Left ventricle myocardium inferior (tissue), 1 donor: ENCODE results near the gene MSI2. TPM values are rescaled to one million over a fixed set of nuclear protein-coding genes. Genes with fewer than 3 reads are reported as not detected.

Experiments
- DNase-seq: peaks from one replicate; pipeline ENCODE4 v3.0.0-alpha.2; 2020
- H3K27ac ChIP-seq: fragments of 200-600 bp; replicated peaks from 2 replicates; pipeline ENCODE4 v1.8.0; 2021
- H3K27me3 ChIP-seq: fragments of 200-600 bp; 2 replicates; pipeline ENCODE4 v1.8.0; 2021; ENCODE audit warnings: low read depth
- H3K36me3 ChIP-seq: fragments of 200-600 bp; 2 replicates; pipeline ENCODE4 v1.8.0; 2021
- H3K4me1 ChIP-seq: fragments of 200-600 bp; 2 replicates; pipeline ENCODE4 v1.8.0; 2021
- H3K4me3 ChIP-seq: fragments of 200-600 bp; 2 replicates; pipeline ENCODE4 v1.8.0; 2021; ENCODE audit warnings: mild to moderate bottlenecking, moderate library complexity
- H3K9me3 ChIP-seq: fragments of 200-600 bp; replicated peaks from 2 replicates; pipeline ENCODE4 v1.8.0; 2021
- CTCF ChIP-seq: fragments of 200-600 bp; IDR thresholded peaks from 2 replicates; pipeline ENCODE4 v1.8.0; 2021; ENCODE audit warnings: antibody characterized with exemption, mild to moderate bottlenecking, borderline replicate concordance
- intact Hi-C: fragments of 100-400 bp; cut with micrococcal nuclease; formaldehyde crosslinking; loops from one replicate; pipeline ENCODE4 v1.11.0; 2022
- total RNA-seq: library from RNA; stranded (reverse); fragmentation: NEBNext Ultra II Directional; extraction: Animal tissue kit (Norgen Biotek cat#: 25700); gene quantifications from one replicate; pipeline ENCODE4 v1.2.1, GENCODE V29; 2021
- donor health status: DM: no; HTN: yes; CAD: no; lungs with severe emphysema.

Gene MSI2
- total RNA-seq, 1 donor from 2014 or later, result 118 TPM

- DNase-seq, result no peak
- no peak for TF ChIP-seq CTCF
- no peaks in the 10 kb centered on the region for H3K36me3 ChIP-seq
These were observed 339.1 kb downstream of the MSI2 start for GRCh38 chr17:57595426-57595825.

GRCh38 chr17:57595947-57596695, 339.8 kb downstream of the MSI2 start:
- intact Hi-C loops, result no loop called here
- H3K9me3 ChIP-seq, result peaks cover 11% of the 10 kb centered on the region
- no peaks in the 10 kb centered on the region for H3K27me3 ChIP-seq
- H3K27ac ChIP-seq, result no peak overlapping the region
- H3K36me3 ChIP-seq, result no peaks in the 10 kb centered on the region
- no peak overlapping the region for H3K4me3 ChIP-seq
- TF ChIP-seq CTCF, result no peak
- H3K4me1 ChIP-seq, result peaks cover 26% of the 10 kb centered on the region
- DNase-seq, result no peak

More at GRCh38 chr17:57595426-57595825, 339.1 kb downstream of the MSI2 start:
- H3K27ac ChIP-seq, result no peak overlapping the region
- H3K9me3 ChIP-seq, result peaks cover 11% of the 10 kb centered on the region
- intact Hi-C loops, result no loop called here
- H3K4me3 ChIP-seq, result no peak overlapping the region
- no peaks in the 10 kb centered on the region for H3K27me3 ChIP-seq
- H3K4me1 ChIP-seq, result peaks cover 25% of the 10 kb centered on the region

GRCh38 chr17:57597101-57597500, 340.8 kb downstream of the MSI2 start:
- Histone ChIP-seq H3K27ac (no peak overlapping the region), H3K4me3 (no peak overlapping the region), H3K9me3 (peaks cover 11% of the 10 kb centered on the region), H3K4me1 (peaks cover 26% of the 10 kb centered on the region), H3K27me3 (no peaks in the 10 kb centered on the region), H3K36me3 (no peaks in the 10 kb centered on the region)
- no peak for TF ChIP-seq CTCF
- intact Hi-C loops, result no loop called here
- no peak for DNase-seq

GRCh38 chr17:57597531-57598453, 341.5 kb downstream of the MSI2 start:
- intact Hi-C loops, result no loop called here
- Histone ChIP-seq H3K4me1 (peaks cover 27% of the 10 kb centered on the region), H3K27me3 (no peaks in the 10 kb centered on the region), H3K9me3 (peaks cover 11% of the 10 kb centered on the region), H3K27ac (peak overlapping the region; percentile 44), H3K4me3 (no peak overlapping the region), H3K36me3 (no peaks in the 10 kb centered on the region)
- peak; percentile 60 for DNase-seq
- TF ChIP-seq CTCF, result peak; percentile 89

- TF ChIP-seq CTCF, result no peak
- intact Hi-C loops, result loop anchor here (5.0 kb wide), 1 partner anchor 73 kb away; no protein-coding TSS in a partner anchor
- no peak for DNase-seq
- peak overlapping the region; percentile 44 for H3K27ac ChIP-seq
- no peaks in the 10 kb centered on the region for H3K27me3 ChIP-seq
- H3K4me1 ChIP-seq, result peaks cover 42% of the 10 kb centered on the region
- peaks cover 11% of the 10 kb centered on the region for H3K9me3 ChIP-seq
- H3K36me3 ChIP-seq, result no peaks in the 10 kb centered on the region
- H3K4me3 ChIP-seq, result no peak overlapping the region
These were observed 343.1 kb downstream of the MSI2 start for GRCh38 chr17:57599271-57600045.
